ENCODE results near the gene CBR1. TPM values are rescaled to one million over a fixed set of nuclear protein-coding genes. Genes with fewer than 3 reads are reported as not detected.

Gene CBR1
- 100 to 1,000 TPM in 1 of 4 donors, 10 to 100 TPM in 3; 55.6 to 114 (median 79.5) TPM for total RNA-seq

GRCh38 chr21:36069713-36070583 is at the start of gene CBR1:
Gene CBR1 (plus strand): TSS chr21:36070024. CDS start chr21:36070116, 92 bp downstream.
- no peak for TF ChIP-seq CTCF (IDR thresholded peaks at IDR 0.05; ENCODE audit: low read depth)

- TF ChIP-seq CTCF (IDR thresholded peaks at IDR 0.05; ENCODE audit: low read depth) = no peak
These were observed 48.5 kb upstream of the CBR1 start for GRCh38 chr21:36021251-36021837.

GRCh38 chr21:36022427-36023091 is 47.3 kb upstream of the CBR1 start:
- TF ChIP-seq CTCF (IDR thresholded peaks at IDR 0.05; ENCODE audit: low read depth) = no peak

GRCh38 chr21:36023092-36023480 is 46.7 kb upstream of the CBR1 start:
- no peak for TF ChIP-seq CTCF (IDR thresholded peaks at IDR 0.05; ENCODE audit: low read depth)

- no peak for TF ChIP-seq CTCF (IDR thresholded peaks at IDR 0.05; ENCODE audit: low read depth)
These were observed 45.0 kb upstream of the CBR1 start for GRCh38 chr21:36024782-36025181.

GRCh38 chr21:36027347-36027746 is 42.5 kb upstream of the CBR1 start:
- TF ChIP-seq CTCF (IDR thresholded peaks at IDR 0.05; ENCODE audit: low read depth) = no peak
